Right lobe of liver (tissue), 6 donors: ENCODE data around the gene MAPK1. TPM values are rescaled to one million over a fixed set of nuclear protein-coding genes. Genes with fewer than 3 reads are reported as not detected.
"Not testable (repeated sequence)": the region's sequence is repeated elsewhere in the genome, so short reads cannot be mapped to it uniquely, and the experiment has no call there.

ENCODE experiments used
- ATAC-seq, 4 donors: fragments of 200-7000 bp; cut with Tn5 transposase; one replicate each; pipeline ENCODE4 v1.9.1; 2020; ENCODE audit warnings: mild to moderate bottlenecking in 4 of 4, moderate library complexity in 4 of 4
- DNase-seq, 3 donors: peaks; one replicate each; pipeline ENCODE4 v3.0.0-alpha.2; 2020
- H3K27ac ChIP-seq, 3 donors: fragments of 200-600 bp; one replicate each; pipeline ENCODE4 v1.8.0; 2022
- H3K27me3 ChIP-seq, 2 donors: fragments of 200-600 bp; one replicate each; pipeline ENCODE4 v1.8.0; 2022
- H3K36me3 ChIP-seq, 4 donors: fragments of 200-600 bp; sonication (generic) in 1 of 4; one replicate each; pipeline versions ENCODE4 v1.5.1 to v1.8.0; 2017 to 2022; ENCODE audit warnings: control low read depth in 1 of 4
- H3K4me1 ChIP-seq, 4 donors: fragments of 200-600 bp; sonication (generic) in 1 of 4; one replicate each; pipeline versions ENCODE4 v1.5.1 to v1.8.0; 2017 to 2022; ENCODE audit warnings: control low read depth in 1 of 4
- H3K4me3 ChIP-seq, 3 donors: fragments of 200-600 bp; one replicate each; pipeline ENCODE4 v1.8.0; 2022
- H3K9me3 ChIP-seq, 4 donors: fragments of 200-600 bp; sonication (generic) in 1 of 4; one replicate each; pipeline versions ENCODE4 v1.5.1 to v1.8.0; 2017 to 2022; ENCODE audit warnings: control low read depth in 1 of 4
- CTCF ChIP-seq, 4 donors: fragments of 200-600 bp in 3 of 4; fragments of 450-650 bp in 1 of 4; IDR thresholded peaks; one replicate each; pipeline versions ENCODE4 v1.5.1 to v1.8.0; 2016 to 2022; ENCODE audit warnings: antibody characterized with exemption in 4 of 4, mild to moderate bottlenecking in 2 of 4
- POLR2A ChIP-seq: fragments of 450-650 bp; IDR thresholded peaks from one replicate; pipeline ENCODE4 v1.6.1; 2017; ENCODE audit warnings: antibody characterized with exemption, mild to moderate bottlenecking
- WGBS: methylation state at CpG from one replicate; pipeline ENCODE4 v1.1.6; 2018; ENCODE audit warnings: low coverage, low lambda C conversion rate; ENCODE audit not compliant: insufficient coverage; ENCODE audit errors: missing lambda C conversion rate; 5-methylcytosine and 5-hydroxymethylcytosine counted together
- intact Hi-C, 2 donors: fragments of 100-400 bp; cut with DNase I; formaldehyde crosslinking; loops; one replicate each; pipeline versions ENCODE4 v1.11.2 to v1.14.1; 2022
- total RNA-seq, 6 experiments: library from RNA; depleted of rRNA in 2 of 6; stranded (reverse); fragments of >200 nt in 2 of 6; fragmentation: NEBNext Ultra II Directional in 3 of 6; extraction: Animal tissue kit (Norgen Biotek cat#: 25700) in 3 of 6; gene quantifications; one replicate each; pipeline versions ENCODE4 v1.1.0 to v1.2.4, GENCODE V29; 2016 to 2023
- donor health status: DM: no; HTN: yes; CAD: no.
- donor health status: DM: no; HTN: no; CAD: no.
- donor health status: DM: no; HTN: no; CAD: no.
- donor health status: DM: no; HTN: yes; CAD: no.
- donor health status: DM: no; HTN: yes; CAD: no.

MAPK1 gene
- total RNA-seq, 6 experiments from 2014 or later: 43.4 to 75.0 (median 59.5) TPM

DNA sequence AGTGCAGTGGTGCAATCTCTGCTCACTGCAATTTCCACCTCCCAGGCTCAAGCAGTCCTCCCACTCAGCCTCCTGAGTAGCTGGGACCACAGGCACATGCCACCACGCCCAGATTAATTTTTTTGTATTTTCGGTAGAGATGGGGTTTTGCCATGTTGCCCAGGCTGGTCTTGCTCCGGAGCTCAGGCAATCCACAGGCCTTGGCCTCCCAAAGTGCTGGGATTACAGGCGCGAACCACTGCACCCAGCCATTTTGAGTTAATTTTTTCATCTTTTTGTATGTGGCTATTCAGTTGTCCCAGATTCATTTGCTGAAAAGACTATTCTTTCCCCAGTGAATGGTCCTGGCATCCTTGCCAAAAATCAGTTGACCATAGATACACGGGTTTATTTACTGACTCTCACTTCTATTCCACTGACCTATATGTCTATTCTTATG lies 63.6 kb downstream of the MAPK1 start:
- WGBS: 85% methylated on average over 3 of the region's 6 CpGs
- Histone ChIP-seq H3K27ac (no peak overlapping the region), H3K4me3 (no peak overlapping the region), H3K4me1 (peaks cover 0 to 5% (median 0%) of the 10 kb centered on the region in 4 donors), H3K9me3 (no peaks in the 10 kb centered on the region), H3K27me3 (no peaks in the 10 kb centered on the region), H3K36me3 (peaks cover 0 to 63% (median 23%) of the 10 kb centered on the region in 4 donors)
- no peak for DNase-seq
- no peak for TF ChIP-seq POLR2A
- TF ChIP-seq CTCF (IDR thresholded peaks at IDR 0.05): no peak
- ATAC-seq: no peak
- intact Hi-C loops: no loop called here

- H3K27me3 ChIP-seq: no peaks in the 10 kb centered on the region
- intact Hi-C loops: no loop called here
- H3K9me3 ChIP-seq: no peaks in the 10 kb centered on the region
- DNase-seq: no peak
- no peak overlapping the region for H3K4me3 ChIP-seq
- 100% methylated on average over 1 of the region's 1 CpG for WGBS
- no peak for ATAC-seq
- no peak for TF ChIP-seq POLR2A
- no peak for TF ChIP-seq CTCF (IDR thresholded peaks at IDR 0.05)
- H3K36me3 ChIP-seq: peaks cover 0 to 73% (median 24%) of the 10 kb centered on the region in 4 donors
- H3K27ac ChIP-seq: no peak overlapping the region
- no peaks in the 10 kb centered on the region for H3K4me1 ChIP-seq
Observed at GRCh38 chr22:21802673-21803072, 64.8 kb downstream of the MAPK1 start.

GRCh38 chr22:21802056-21802455 lies 65.4 kb downstream of the MAPK1 start:
- H3K4me1 ChIP-seq: no peaks in the 10 kb centered on the region
- H3K36me3 ChIP-seq: peaks cover 0 to 72% (median 22%) of the 10 kb centered on the region in 4 donors
- H3K4me3 ChIP-seq: no peak overlapping the region
- TF ChIP-seq POLR2A (no peak), CTCF (IDR thresholded peaks at IDR 0.05) (no peak)
- 89% methylated on average over 7 of the region's 9 CpGs for WGBS
- no peaks in the 10 kb centered on the region for H3K9me3 ChIP-seq
- intact Hi-C loops: no loop called here
- DNase-seq (no peak), ATAC-seq (no peak)
- H3K27me3 ChIP-seq: no peaks in the 10 kb centered on the region
- no peak overlapping the region for H3K27ac ChIP-seq

DNA sequence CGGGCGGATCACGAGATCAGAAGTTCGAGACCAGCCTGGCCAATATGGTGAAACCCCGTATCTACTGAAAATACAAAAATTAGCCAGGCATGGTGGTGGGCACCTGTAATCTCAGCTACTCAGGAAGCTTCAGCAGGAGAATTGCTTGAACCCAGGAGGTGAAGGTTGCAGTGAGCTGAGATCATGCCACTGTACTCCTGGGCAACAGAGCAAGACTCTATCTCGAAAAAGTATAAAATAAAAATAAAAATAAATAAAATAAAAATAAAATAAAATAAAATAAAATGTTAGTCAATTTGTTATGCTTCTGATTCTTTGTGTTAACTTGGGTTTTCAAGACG lies 66.2 kb downstream of the MAPK1 start:
- H3K27ac ChIP-seq, DNase-seq, ATAC-seq, H3K4me1 ChIP-seq, H3K27me3 ChIP-seq, H3K4me3 ChIP-seq, H3K9me3 ChIP-seq, intact Hi-C loops: not testable (repeated sequence)
- H3K36me3 ChIP-seq: peaks cover 0 to 66% (median 21%) of the 10 kb centered on the region in 4 donors
- 98% methylated on average over 3 of the region's 7 CpGs for WGBS

- TF ChIP-seq CTCF (IDR thresholded peaks at IDR 0.05) (no peak), POLR2A (no peak)
- Histone ChIP-seq H3K27me3 (no peaks in the 10 kb centered on the region), H3K27ac (no peak overlapping the region), H3K4me3 (no peak overlapping the region), H3K36me3 (peaks cover 0 to 61% (median 16%) of the 10 kb centered on the region in 4 donors), H3K4me1 (no peaks in the 10 kb centered on the region), H3K9me3 (no peaks in the 10 kb centered on the region)
- WGBS: 98% methylated on average over 5 of the region's 9 CpGs
- intact Hi-C loops: no loop called here
- DNase-seq (no peak), ATAC-seq (no peak)
Observed at GRCh38 chr22:21800552-21801303, 66.7 kb downstream of the MAPK1 start.
